ENCODE data around the gene SP7. TPM values are rescaled to one million over a fixed set of nuclear protein-coding genes. Genes with fewer than 3 reads are reported as not detected.
"Not testable (repeated sequence)": the region's sequence is repeated elsewhere in the genome, so short reads cannot be mapped to it uniquely, and the experiment has no call there.

Gene SP7
- 1 to 10 TPM in 1 of 8 experiments, under 1 TPM in 7; 0.14 to 1.4 (median 0.24) TPM for total RNA-seq

GRCh38 chr12:53336181-53336681, at the start of gene SP7:
Gene SP7 (minus strand): TSS chr12:53336354. CDS start chr12:53335646, 708 bp downstream.
- no peaks in the 10 kb centered on the region for H3K4me1 ChIP-seq (replicated peaks in 1 of 2)
- H3K27ac ChIP-seq = no peak within 1 kb of the TSS
- H3K4me3 ChIP-seq = no peak within 1 kb of the TSS
- WGBS, 10 experiments = 50 to 60% methylated on average over 1 to 5 of the region's 15 CpGs; no CpG with 5 or more reads in 8 of the 10 experiments
- ATAC-seq (replicated peaks in 6 of 8) = peak in 6 of 8 experiments; percentile 16 to 79 (median 34)
- in situ Hi-C loops (cut with MboI; ENCODE audit: low pct_unique_long_range_greater_than_20kb in 2 of 9, low sequenced_read_pairs in 9 of 9, unreplicated experiment in 9 of 9) = loop anchor here in 3 of 9 experiments (25.0 kb wide), 2 partner anchors 101 to 176 kb away; partner anchors contain the start of genes NPFF (in 2 of the 3), TARBP2 (in 2 of the 3) and PRR13 (in 1 of the 3)

DNA sequence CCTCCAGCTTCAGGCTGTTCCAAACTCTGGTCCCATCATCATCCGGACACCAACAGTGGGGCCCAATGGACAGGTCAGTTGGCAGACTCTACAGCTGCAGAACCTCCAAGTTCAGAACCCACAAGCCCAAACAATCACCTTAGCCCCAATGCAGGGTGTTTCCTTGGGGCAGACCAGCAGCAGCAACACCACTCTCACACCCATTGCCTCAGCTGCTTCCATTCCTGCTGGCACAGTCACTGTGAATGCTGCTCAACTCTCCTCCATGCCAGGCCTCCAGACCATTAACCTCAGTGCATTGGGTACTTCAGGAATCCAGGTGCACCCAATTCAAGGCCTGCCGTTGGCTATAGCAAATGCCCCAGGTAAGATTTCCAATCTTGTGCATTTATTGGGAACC, 47.1 kb upstream of the SP7 start:
- ATAC-seq (replicated peaks in 6 of 8) = no peak
- H3K27ac ChIP-seq = no peak overlapping the region
- no peak overlapping the region for H3K4me3 ChIP-seq
- WGBS, 10 experiments = 83 to 100% (median 100%) methylated on average over 1 of the region's 2 CpGs; no CpG with 5 or more reads in 3 of the 10 experiments
- in situ Hi-C loops (cut with MboI; ENCODE audit: low pct_unique_long_range_greater_than_20kb in 2 of 9, low sequenced_read_pairs in 9 of 9, unreplicated experiment in 9 of 9) = no loop called here
- H3K4me1 ChIP-seq (replicated peaks in 1 of 2) = peaks cover 49 to 51% of the 10 kb centered on the region in 2 donors

GRCh38 chr12:53381731-53382630, 45.8 kb upstream of the SP7 start:
- H3K27ac ChIP-seq = no peak overlapping the region
- no peak overlapping the region for H3K4me3 ChIP-seq
- H3K4me1 ChIP-seq (replicated peaks in 1 of 2) = peaks cover 36 to 44% of the 10 kb centered on the region in 2 donors
- ATAC-seq (replicated peaks in 6 of 8) = no peak
- WGBS, 10 experiments = 0 to 85% (median 37%) methylated on average over 1 to 5 of the region's 9 CpGs
- in situ Hi-C loops (cut with MboI; ENCODE audit: low pct_unique_long_range_greater_than_20kb in 2 of 9, low sequenced_read_pairs in 9 of 9, unreplicated experiment in 9 of 9) = no loop called here

- peak overlapping the region in 1 of 2 donors; percentile 97 for H3K27ac ChIP-seq
- 5 to 42% (median 14%) methylated on average over 3 to 19 of the region's 21 CpGs; no CpG with 5 or more reads in 1 of the 10 experiments for WGBS, 10 experiments
- H3K4me1 ChIP-seq (replicated peaks in 1 of 2) = peaks cover 33 to 44% of the 10 kb centered on the region in 2 donors
- peak overlapping the region; percentile 58 to 90 (median 70) for H3K4me3 ChIP-seq
- in situ Hi-C loops (cut with MboI; ENCODE audit: low pct_unique_long_range_greater_than_20kb in 2 of 9, low sequenced_read_pairs in 9 of 9, unreplicated experiment in 9 of 9) = no loop called here
- ATAC-seq (replicated peaks in 6 of 8) = no peak
Observed at GRCh38 chr12:53380794-53381730, 44.9 kb upstream of the SP7 start.

DNA sequence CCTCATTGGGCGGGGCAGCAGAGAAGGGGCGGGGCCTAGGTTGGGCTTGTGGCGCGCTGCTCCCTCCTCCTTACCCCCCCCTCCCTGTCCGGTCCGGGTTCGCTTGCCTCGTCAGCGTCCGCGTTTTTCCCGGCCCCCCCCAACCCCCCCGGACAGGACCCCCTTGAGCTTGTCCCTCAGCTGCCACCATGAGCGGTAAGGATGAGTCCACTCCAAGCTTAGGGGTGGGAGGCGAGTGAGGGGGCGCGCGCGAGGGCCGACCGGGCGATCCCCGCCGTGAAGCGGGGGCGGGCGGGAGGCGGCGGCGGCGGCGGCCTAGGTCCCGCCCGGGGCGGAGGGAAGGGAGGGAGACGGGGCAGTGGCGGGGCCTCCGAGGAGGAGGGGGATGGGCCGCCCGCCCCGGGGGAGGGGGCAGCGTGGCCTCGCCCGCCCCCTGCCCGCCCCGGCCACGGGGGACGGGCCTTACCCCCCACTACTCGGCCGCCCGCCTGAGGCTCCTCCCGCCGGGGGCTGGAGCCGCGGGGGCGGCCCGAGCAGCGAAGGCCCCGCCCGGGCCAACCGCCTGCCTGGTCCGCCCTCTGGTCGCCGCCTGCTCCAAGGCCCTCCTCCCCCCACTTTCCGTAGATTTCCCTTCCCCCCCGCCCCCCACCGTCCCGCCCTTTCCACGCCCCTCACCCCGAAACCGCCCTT, 44.1 kb upstream of the SP7 start, which contains the start of gene SP1:
Gene SP1, plus strand, starts transcription at position 73 of the 690 bp plus-strand sequence. Its CDS starts 116 bp downstream, at position 189.
- ATAC-seq (replicated peaks in 6 of 8) = peak in 5 of 8 experiments; percentile 27 to 35 (median 30)
- H3K4me1 ChIP-seq (replicated peaks in 1 of 2) = peaks cover 25 to 36% of the 10 kb centered on the region in 2 donors
- H3K27ac ChIP-seq = peak within 1 kb of the TSS; percentile 82 to 97
- in situ Hi-C loops (cut with MboI; ENCODE audit: low pct_unique_long_range_greater_than_20kb in 2 of 9, low sequenced_read_pairs in 9 of 9, unreplicated experiment in 9 of 9) = no loop called here
- peak within 1 kb of the TSS; percentile 58 to 90 (median 70) for H3K4me3 ChIP-seq
- no CpG with 5 or more reads among the region's 71 CpGs for WGBS, 10 experiments

DNA sequence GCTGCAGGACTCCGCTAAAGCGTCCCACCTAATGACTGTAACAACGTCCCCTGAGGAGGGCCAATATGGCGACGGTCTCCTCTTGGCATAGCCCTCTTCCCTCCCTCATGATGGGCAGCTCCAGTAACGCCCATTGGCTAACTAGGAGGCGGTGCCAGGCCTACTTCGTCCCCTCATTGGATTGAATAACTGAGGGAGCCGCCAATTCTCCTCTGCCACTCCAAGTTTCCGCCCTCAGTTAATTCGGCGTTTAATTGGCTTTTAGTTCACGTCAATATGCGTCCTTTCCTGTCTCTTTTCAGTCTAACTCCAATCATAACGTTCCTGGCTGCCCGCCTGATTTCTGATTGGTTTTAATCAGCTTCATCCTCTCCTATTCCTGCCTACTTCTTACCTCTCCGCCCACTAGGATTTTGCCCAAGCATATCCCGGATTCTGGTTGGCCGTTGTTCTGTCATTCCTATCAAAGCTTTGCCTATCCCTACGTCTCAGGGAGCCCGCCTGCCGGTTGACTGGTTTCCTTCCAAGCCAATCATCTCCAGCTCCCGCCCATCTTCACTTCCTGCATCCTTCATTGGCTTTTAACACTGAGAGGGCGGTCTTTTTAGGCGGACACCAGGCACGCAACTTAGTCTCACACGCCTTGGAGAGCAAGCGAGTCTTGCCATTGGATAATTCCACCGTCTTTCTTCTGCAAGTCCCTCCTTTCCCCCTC, 43.4 kb upstream of the SP7 start:
- peaks cover 19 to 29% of the 10 kb centered on the region in 2 donors for H3K4me1 ChIP-seq (replicated peaks in 1 of 2)
- H3K4me3 ChIP-seq = peak overlapping the region; percentile 58 to 90 (median 70)
- peak overlapping the region; percentile 82 to 97 for H3K27ac ChIP-seq
- peak; percentile 74 to 88 (median 85) for ATAC-seq (replicated peaks in 6 of 8)
- WGBS, 10 experiments = 0 to 4% (median 0%) methylated on average over 6 to 22 of the region's 29 CpGs; no CpG with 5 or more reads in 4 of the 10 experiments
- in situ Hi-C loops (cut with MboI; ENCODE audit: low pct_unique_long_range_greater_than_20kb in 2 of 9, low sequenced_read_pairs in 9 of 9, unreplicated experiment in 9 of 9) = no loop called here

- in situ Hi-C loops (cut with MboI; ENCODE audit: low pct_unique_long_range_greater_than_20kb in 2 of 9, low sequenced_read_pairs in 9 of 9, unreplicated experiment in 9 of 9) = no loop called here
- peak overlapping the region; percentile 82 to 94 for H3K27ac ChIP-seq
- ATAC-seq (replicated peaks in 6 of 8) = no peak
- H3K4me3 ChIP-seq = peak overlapping the region; percentile 31 to 44 (median 38)
- H3K4me1 ChIP-seq (replicated peaks in 1 of 2) = peaks cover 16 to 22% of the 10 kb centered on the region in 2 donors
- WGBS, 10 experiments = 6 to 62% (median 20%) methylated on average over 4 to 19 of the region's 23 CpGs; no CpG with 5 or more reads in 1 of the 10 experiments
Observed at GRCh38 chr12:53378724-53379388, 42.7 kb upstream of the SP7 start.

GRCh38 chr12:53378222-53378621, 42.1 kb upstream of the SP7 start:
- H3K27ac ChIP-seq = no peak overlapping the region
- no peak for ATAC-seq (replicated peaks in 6 of 8)
- H3K4me3 ChIP-seq = no peak overlapping the region

GRCh38 chr12:53376747-53377146, 40.6 kb upstream of the SP7 start:
- Histone ChIP-seq H3K27ac (no peak overlapping the region), H3K4me3 (no peak overlapping the region), H3K4me1 (replicated peaks in 1 of 2) (peaks cover 14 to 15% of the 10 kb centered on the region in 2 donors)
- in situ Hi-C loops (cut with MboI; ENCODE audit: low pct_unique_long_range_greater_than_20kb in 2 of 9, low sequenced_read_pairs in 9 of 9, unreplicated experiment in 9 of 9) = no loop called here
- WGBS, 10 experiments = 28 to 100% (median 79%) methylated on average over 1 to 2 of the region's 2 CpGs
- no peak for ATAC-seq (replicated peaks in 6 of 8)

More at GRCh38 chr12:53378222-53378621, 42.1 kb upstream of the SP7 start:
- peaks cover 16% of the 10 kb centered on the region in 2 donors for H3K4me1 ChIP-seq (replicated peaks in 1 of 2)
- WGBS, 10 experiments = 97 to 100% (median 100%) methylated on average over 1 to 9 of the region's 12 CpGs; no CpG with 5 or more reads in 4 of the 10 experiments
- in situ Hi-C loops (cut with MboI; ENCODE audit: low pct_unique_long_range_greater_than_20kb in 2 of 9, low sequenced_read_pairs in 9 of 9, unreplicated experiment in 9 of 9) = no loop called here

GRCh38 chr12:53374277-53374676, 38.1 kb upstream of the SP7 start:
- H3K4me3 ChIP-seq; H3K27ac ChIP-seq; in situ Hi-C loops (cut with MboI; ENCODE audit: low pct_unique_long_range_greater_than_20kb in 2 of 9, low sequenced_read_pairs in 9 of 9, unreplicated experiment in 9 of 9); ATAC-seq (replicated peaks in 6 of 8): not testable (repeated sequence)
- WGBS, 10 experiments = 88 to 100% (median 93%) methylated on average over 1 to 10 of the region's 14 CpGs; no CpG with 5 or more reads in 1 of the 10 experiments
- peaks cover 18 to 19% of the 10 kb centered on the region in 2 donors for H3K4me1 ChIP-seq (replicated peaks in 1 of 2)

- H3K4me3 ChIP-seq; H3K27ac ChIP-seq; in situ Hi-C loops (cut with MboI; ENCODE audit: low pct_unique_long_range_greater_than_20kb in 2 of 9, low sequenced_read_pairs in 9 of 9, unreplicated experiment in 9 of 9); ATAC-seq (replicated peaks in 6 of 8): not testable (repeated sequence)
- WGBS, 10 experiments = 49 to 100% (median 88%) methylated on average over 1 to 5 of the region's 6 CpGs; no CpG with 5 or more reads in 4 of the 10 experiments
- peaks cover 14 to 15% of the 10 kb centered on the region in 2 donors for H3K4me1 ChIP-seq (replicated peaks in 1 of 2)
Observed at GRCh38 chr12:53373554-53374133, 37.5 kb upstream of the SP7 start.
